ENCODE measurements around the gene TOR2A.
A peak's percentile ranks its signal among the peaks of the same experiment; 100 is the strongest.

TOR2A gene

DNA sequence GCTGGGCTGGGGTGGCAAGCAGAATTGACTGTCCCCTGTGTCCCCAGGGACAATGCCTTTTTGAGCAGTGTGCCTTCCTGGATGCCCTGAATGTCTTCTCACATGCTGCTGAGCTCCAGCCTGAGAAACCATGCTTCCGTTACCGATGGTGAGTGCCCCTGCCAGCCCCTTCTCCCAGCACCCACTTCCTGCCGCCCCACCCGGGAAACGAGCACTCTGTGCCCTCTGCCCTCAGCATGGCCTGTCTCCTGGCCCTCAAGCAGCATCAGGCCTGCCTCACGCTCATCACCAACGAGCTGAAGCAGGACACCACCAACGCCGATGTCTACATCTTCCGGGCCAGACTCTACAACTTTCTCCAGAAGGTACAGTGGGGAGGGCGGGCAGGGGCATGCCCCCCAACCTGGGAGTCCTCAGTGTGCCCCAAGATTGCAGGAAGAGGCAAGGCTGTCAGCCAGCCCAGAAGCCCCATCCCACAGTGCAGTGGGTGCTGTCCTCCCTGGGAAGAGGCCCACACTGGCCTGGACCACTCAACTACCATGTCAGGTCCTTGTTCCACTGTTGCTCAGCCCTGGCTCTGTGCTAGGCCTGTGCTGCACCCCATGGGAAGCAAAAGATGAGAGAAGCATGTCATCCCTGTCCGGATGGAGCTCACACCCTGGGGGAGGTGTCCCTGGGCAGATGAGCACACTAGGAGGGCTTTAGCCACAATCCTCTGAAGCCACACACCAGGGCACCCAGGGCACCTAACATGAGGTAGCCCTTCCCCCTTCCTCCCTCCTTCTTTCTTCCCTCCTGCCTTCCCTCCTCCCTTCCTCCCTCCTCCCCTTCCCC lies 14.8 kb downstream of the TOR2A start:
- no peak for DNase-seq (ENCODE audit: low read depth)

DNA sequence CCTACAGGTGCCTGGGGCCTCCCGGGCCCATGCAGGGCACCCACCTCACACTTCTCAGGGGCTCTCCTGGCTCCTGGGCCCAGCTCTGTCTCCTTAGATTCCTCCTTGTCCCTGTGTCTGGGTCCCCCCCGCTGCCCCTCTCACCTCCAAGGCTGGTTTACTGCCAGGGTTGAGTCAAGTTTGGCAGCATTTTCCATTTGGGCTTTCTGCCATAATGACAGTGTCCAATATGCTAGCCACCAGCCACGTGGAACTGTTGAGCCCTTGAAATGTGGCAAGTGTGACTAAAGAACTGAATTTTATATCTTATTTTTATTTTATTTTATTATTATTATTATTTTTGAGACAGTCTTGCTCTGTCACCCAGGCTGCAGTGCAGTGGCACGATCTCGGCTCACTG lies 17.3 kb downstream of the TOR2A start:
- DNase-seq (ENCODE audit: low read depth): no peak

DNA sequence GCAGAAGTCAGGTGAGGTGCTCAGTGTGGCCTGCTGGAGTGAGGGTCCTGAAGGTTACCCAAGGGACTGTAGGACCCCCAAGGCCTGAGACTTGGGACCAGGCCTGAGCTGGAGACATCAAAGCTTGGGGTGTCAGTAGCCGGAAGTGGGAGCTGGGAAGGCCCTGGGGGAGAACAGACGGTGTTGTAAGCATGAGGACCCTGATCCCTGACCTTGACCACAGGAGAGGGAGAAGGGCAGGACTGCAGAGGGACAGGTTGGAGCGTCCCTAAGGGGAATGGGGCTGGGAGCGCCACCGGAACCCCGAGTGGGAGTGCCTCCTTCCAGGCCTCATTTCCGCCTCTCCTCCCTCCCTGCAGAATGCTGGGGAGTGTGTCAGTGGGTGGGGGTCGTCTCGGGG lies 18.7 kb downstream of the TOR2A start:
- DNase-seq (ENCODE audit: low read depth): no peak

- peak; percentile 96 for DNase-seq (ENCODE audit: low read depth)
Measured at GRCh38 chr9:127715470-127716337, 19.4 kb downstream of the TOR2A start, which contains the start of the genes PTRH1 and TTC16. Gene PTRH1, minus strand, starts transcription at chr9:127715663. Its CDS starts 24 bp downstream, at chr9:127715639. Gene TTC16, plus strand, starts transcription at chr9:127716079. Its CDS starts 67 bp downstream, at chr9:127716146.

DNA sequence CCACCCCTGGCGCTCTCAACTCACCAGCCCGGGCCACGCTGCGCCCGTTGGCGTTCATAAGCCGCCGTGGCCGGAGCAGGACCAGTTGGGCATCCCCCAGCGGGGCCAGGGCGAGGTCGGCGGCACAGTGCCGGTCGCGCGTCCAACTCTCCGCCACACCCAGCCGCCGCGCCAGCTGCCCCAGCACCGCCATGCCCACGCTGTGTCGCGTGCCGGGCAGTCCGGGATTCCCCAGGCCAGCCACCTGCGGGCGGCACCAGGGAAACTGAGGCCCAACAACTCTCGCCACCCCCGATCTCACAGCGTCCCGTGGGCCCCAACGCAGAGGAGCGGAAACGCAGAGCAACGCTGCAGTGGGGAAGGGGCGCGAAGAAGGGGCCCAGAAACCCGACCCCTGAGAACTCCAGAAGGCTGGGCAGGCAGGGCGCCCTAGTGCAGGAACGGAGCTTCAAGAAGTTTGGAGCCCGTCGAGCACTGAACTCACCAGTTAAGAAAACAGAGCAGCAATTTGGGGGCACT lies 20.1 kb downstream of the TOR2A start:
- no peak for DNase-seq (ENCODE audit: low read depth)

- DNase-seq (ENCODE audit: low read depth): no peak
Measured at GRCh38 chr9:127714020-127714750, 20.9 kb downstream of the TOR2A start.

DNA sequence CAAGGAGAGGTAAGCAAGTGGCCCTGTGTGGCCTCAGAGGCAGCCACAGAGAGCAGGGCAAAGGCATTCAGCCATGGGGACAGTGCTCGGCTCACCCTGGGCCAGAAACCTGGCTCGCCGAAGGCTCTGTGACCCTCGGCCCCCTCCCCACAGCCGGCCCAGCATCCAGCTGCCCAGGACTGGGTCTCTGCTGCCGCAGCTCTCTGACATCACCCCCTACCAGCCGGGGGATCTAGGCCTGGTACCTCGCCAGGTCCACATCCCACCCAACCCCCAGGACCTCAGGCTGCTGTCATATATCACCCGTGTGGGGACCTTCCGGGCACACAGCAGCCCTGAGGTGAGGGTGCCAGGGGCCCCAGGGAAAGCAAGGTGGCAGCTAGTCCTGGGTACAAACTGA lies 22.2 kb downstream of the TOR2A start:
- no peak for DNase-seq (ENCODE audit: low read depth)

- no peak for DNase-seq (ENCODE audit: low read depth)
Measured at GRCh38 chr9:127712371-127712770, 22.7 kb downstream of the TOR2A start.

- DNase-seq (ENCODE audit: low read depth): no peak
Measured at GRCh38 chr9:127711831-127712274, 23.2 kb downstream of the TOR2A start.

GRCh38 chr9:127711226-127711701 lies 23.8 kb downstream of the TOR2A start:
- DNase-seq (ENCODE audit: low read depth): no peak

DNA sequence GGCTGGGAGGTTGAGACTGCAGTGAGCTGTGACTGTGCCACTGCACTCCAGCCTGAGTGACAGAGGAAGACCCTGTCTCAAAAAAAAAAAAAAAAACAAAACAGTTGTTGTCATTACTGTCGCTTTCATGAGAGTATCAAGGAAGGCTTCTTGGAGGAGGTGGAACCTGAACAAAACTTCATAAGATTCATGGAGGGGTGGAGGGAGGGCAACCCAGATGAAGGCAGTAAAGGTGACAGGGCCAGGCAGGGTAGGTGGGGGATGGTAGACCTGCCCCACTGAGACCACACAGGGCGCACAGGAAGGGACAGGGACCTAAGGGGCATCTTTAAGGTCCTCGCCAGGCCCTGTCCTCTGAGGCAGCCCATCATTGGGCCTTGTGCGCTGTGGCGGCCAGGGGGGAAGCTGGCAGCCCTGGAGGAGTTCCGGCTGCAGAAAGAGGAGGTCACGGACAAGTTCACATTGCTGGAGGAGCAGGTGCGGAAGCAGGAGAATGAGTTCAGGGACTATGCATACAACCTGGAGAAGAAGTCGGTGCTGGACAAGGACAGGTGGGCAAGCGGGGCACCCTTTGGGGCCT lies 24.8 kb downstream of the TOR2A start:
- DNase-seq (ENCODE audit: low read depth): no peak

DNA sequence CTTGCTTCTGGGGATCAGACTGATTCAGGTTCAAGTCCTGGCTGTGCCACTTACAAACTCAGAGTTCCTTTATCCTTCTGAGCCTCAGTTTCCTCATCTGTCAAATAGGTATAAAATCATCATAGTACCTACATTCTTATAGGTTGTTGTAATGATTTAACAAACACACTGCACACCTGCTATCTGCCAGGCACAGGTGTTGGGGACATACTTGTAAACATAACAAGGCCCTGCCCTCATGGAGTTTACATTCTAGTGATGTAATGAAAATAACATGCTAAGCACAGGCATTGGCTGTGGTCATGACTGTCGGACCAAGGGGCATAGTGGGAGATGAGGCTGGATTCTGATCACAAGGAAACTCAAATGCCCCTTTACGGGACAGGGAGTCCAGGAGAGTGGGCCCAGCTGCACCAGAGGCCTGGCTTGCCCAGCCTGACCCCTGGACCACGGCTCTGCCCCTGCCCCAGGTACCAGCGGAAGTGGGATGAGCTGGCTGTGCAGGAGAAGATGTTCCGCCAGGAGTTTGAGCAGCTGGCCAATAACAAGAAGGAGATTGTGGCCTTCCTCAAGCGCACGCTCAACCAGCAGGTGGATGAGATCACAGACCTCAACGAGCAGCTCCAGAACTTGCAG lies 26.0 kb downstream of the TOR2A start:
- DNase-seq (ENCODE audit: low read depth): no peak

- DNase-seq (ENCODE audit: low read depth): no peak
Measured at GRCh38 chr9:127707766-127708165, 27.3 kb downstream of the TOR2A start.

DNA sequence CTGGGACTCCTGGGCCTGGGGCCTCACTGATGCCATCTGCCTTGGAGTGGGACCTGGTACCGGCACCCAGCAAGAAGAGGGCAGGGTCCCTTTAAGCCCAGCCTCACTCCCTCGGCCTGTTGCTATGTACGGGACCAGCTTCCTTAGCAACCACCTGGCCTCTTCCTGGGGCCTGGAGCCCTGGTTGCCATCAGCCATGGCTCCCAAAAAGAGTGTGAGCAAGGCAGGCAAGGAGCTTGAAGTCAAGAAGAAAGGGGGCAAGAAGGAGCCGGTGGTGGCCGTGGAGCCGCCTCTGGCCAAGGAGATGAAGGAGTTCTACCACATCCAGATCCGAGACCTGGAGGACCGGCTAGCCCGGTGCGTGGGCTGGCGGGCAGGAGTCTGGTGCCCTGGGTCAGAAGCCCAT lies 28.3 kb downstream of the TOR2A start, which contains the start of gene CFAP157:
TSS of gene CFAP157 (plus strand) at position 153 of the 406 bp plus-strand sequence. CDS start at position 197, 44 bp downstream.
- no peak for DNase-seq (ENCODE audit: low read depth)

- DNase-seq (ENCODE audit: low read depth): no peak
Measured at GRCh38 chr9:127705577-127706379, 29.3 kb downstream of the TOR2A start.

DNA sequence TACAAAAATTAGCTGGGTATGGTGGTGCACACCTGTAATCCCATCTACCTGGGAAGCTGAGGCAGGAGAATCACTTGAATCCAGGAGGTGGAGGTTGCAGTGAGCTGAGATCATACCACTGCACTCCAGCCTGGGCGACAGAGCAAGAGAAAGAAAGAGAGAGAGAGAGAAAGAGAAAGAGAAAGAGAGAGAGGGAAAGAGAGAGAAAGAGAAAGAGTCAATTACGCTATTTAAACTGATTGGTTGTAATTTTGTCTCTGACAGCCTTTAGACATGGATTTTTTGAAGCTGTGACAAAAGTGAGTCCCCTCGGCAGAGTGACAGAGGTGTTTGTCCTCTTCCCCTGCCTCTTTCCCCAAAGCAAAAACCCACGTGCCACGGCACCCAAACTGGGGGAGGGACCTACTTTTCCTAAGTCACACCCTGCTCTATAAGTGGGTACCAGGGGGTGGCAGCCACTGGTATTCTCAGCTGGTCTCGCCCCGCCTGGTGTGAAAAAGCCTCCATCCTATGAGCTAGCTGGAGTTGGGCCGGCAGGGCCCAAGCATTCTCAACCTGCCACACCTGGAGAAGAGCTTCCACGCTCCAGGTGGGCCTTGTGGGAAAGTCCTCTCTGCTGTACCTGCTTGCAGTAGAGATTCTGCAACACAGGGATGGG lies 31.7 kb downstream of the TOR2A start:
- no peak for DNase-seq (ENCODE audit: low read depth)

DNA sequence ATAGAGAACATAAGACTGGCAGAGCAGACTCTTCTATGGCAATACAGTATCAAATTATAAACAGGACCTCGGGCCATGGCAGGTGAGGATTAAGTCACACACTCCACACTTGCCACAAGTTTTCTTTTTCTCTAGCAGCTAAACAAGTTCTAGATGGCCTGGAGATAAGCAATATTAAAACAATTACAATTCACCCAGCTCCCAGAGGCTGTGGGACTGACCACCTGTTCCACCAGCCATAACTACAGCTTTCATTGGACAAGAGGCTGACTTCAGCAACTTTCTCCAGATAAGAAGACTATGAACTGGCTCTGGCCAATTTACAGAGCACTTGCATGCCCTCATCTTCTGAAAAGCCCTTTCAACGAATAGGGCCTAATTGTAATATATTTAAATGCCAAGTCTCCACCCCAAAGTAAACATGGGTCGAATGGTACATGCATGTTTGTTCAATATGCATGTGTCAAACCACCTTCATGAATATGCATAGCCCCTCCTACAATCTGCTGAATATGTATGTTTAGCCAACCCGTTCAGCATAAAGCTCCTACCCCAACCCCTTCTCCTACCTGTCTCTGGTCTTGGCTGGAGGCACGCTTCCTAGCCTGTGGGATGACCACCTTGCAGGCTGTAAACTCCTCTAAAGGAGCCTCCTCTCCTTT lies 34.4 kb downstream of the TOR2A start:
- no peak for DNase-seq (ENCODE audit: low read depth)

GRCh38 chr9:127700140-127700539 lies 35.0 kb downstream of the TOR2A start:
- DNase-seq (ENCODE audit: low read depth): no peak

Measured in stimulated activated CD8-positive, alpha-beta memory T cell treated with anti-CD3 and anti-CD28 coated beads, Interleukin-15, amount 100 ng/mL, for 1 hour (primary cell).